Measurements from ENCODE around the gene WDFY3. TPM values are rescaled to one million over a fixed set of nuclear protein-coding genes. Genes with fewer than 3 reads are reported as not detected.
A peak's percentile ranks its signal among the peaks of the same experiment; 100 is the strongest.

Gene WDFY3
- total RNA-seq, 2 experiments from 2014 or later = not detected

GRCh38 chr4:84964995-84965552 lies 1.4 kb downstream of the WDFY3 start:
- Mint-ChIP-seq H3K4me3 (peak overlapping the region; percentile 8), H3K27ac (no peak overlapping the region), H3K9me3 (ENCODE audit: insufficient read depth) (no peaks in the 10 kb centered on the region), H3K27me3 (ENCODE audit: low read depth) (peaks cover 30% of the 10 kb centered on the region), H3K36me3 (ENCODE audit: low read depth) (peaks cover 3% of the 10 kb centered on the region), H3K4me1 (ENCODE audit: low read depth) (peaks cover 11% of the 10 kb centered on the region)
- CTCF ChIA-PET = no interaction called here
- DNase-seq = no peak
- POLR2A ChIA-PET = no interaction called here
- no peak for ATAC-seq

DNA sequence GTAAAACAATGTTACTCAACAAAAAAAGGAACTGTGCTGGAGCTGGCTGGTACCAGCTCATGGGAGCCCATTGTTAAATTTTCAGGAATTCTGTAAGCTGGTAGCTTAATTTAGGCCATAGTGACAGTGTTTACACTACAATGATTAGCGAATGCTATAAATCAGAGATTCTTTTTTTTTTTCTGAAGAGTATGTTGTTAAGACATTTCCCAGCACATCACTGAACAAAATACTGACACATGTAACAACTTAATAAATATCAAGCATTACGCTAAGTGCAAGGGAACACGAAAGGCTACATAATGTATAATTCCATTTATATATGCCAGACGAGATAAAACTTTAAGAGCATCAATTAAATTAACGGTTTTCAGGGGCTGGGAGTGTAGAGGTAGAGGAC lies 4.4 kb downstream of the WDFY3 start:
- H3K4me3 Mint-ChIP-seq = no peak overlapping the region
- H3K4me1 Mint-ChIP-seq (ENCODE audit: low read depth) = peaks cover 9% of the 10 kb centered on the region
- no peaks in the 10 kb centered on the region for H3K9me3 Mint-ChIP-seq (ENCODE audit: insufficient read depth)
- H3K27me3 Mint-ChIP-seq (ENCODE audit: low read depth) = peaks cover 20% of the 10 kb centered on the region
- ATAC-seq (no peak), DNase-seq (no peak)
- peaks cover 3% of the 10 kb centered on the region for H3K36me3 Mint-ChIP-seq (ENCODE audit: low read depth)
- CTCF ChIA-PET = no interaction called here
- POLR2A ChIA-PET = no interaction called here
- H3K27ac Mint-ChIP-seq = no peak overlapping the region

GRCh38 chr4:84958434-84958833 lies 8.1 kb downstream of the WDFY3 start:
- no peaks in the 10 kb centered on the region for H3K9me3 Mint-ChIP-seq (ENCODE audit: insufficient read depth)
- no peak for DNase-seq
- no peak overlapping the region for H3K27ac Mint-ChIP-seq
- no peaks in the 10 kb centered on the region for H3K4me1 Mint-ChIP-seq (ENCODE audit: low read depth)
- no peak for ATAC-seq
- CTCF ChIA-PET = no interaction called here
- H3K36me3 Mint-ChIP-seq (ENCODE audit: low read depth) = no peaks in the 10 kb centered on the region
- H3K4me3 Mint-ChIP-seq = no peak overlapping the region
- POLR2A ChIA-PET = no interaction called here
- H3K27me3 Mint-ChIP-seq (ENCODE audit: low read depth) = peaks cover 2% of the 10 kb centered on the region

- DNase-seq (no peak), ATAC-seq (no peak)
- Mint-ChIP-seq H3K27me3 (ENCODE audit: low read depth) (peaks cover 2% of the 10 kb centered on the region), H3K9me3 (ENCODE audit: insufficient read depth) (no peaks in the 10 kb centered on the region), H3K4me3 (no peak overlapping the region), H3K36me3 (ENCODE audit: low read depth) (no peaks in the 10 kb centered on the region), H3K27ac (no peak overlapping the region), H3K4me1 (ENCODE audit: low read depth) (no peaks in the 10 kb centered on the region)
- ChIA-PET CTCF (no interaction called here), POLR2A (no interaction called here)
These were observed 8.7 kb downstream of the WDFY3 start for GRCh38 chr4:84957514-84958420.

DNA sequence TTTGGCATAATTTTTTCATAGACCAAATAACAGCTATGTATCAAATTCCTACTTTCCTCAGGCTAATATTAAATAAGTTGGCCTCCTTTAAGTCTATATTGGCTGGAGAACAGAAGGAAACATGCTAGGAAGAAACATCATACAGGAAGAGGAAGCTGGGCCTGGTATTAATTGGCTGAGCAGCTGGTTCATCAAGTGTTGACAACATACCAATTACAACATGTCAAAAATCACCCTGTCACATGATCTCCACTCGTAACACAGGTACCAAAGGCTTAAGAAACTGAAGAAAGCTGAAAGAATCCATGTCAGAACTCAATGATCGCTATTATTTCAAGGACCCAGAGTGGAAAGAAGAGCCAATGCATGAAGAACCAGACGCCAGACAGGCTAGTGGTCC lies 10.5 kb downstream of the WDFY3 start:
- no peak for DNase-seq
- no peak for ATAC-seq
- ChIA-PET POLR2A (no interaction called here), CTCF (interaction anchor here (1.8 kb wide), 1 partner anchor 15 kb away, joined by 8 read pairs; no protein-coding TSS in a partner anchor)
- no peak overlapping the region for H3K4me3 Mint-ChIP-seq
- no peaks in the 10 kb centered on the region for H3K4me1 Mint-ChIP-seq (ENCODE audit: low read depth)
- no peaks in the 10 kb centered on the region for H3K36me3 Mint-ChIP-seq (ENCODE audit: low read depth)
- peaks cover 2% of the 10 kb centered on the region for H3K27me3 Mint-ChIP-seq (ENCODE audit: low read depth)
- no peaks in the 10 kb centered on the region for H3K9me3 Mint-ChIP-seq (ENCODE audit: insufficient read depth)
- H3K27ac Mint-ChIP-seq = no peak overlapping the region

- Mint-ChIP-seq H3K27ac (no peak overlapping the region), H3K4me3 (no peak overlapping the region), H3K4me1 (ENCODE audit: low read depth) (no peaks in the 10 kb centered on the region), H3K36me3 (ENCODE audit: low read depth) (no peaks in the 10 kb centered on the region), H3K27me3 (ENCODE audit: low read depth) (peaks cover under 1% of the 10 kb centered on the region), H3K9me3 (ENCODE audit: insufficient read depth) (no peaks in the 10 kb centered on the region)
- no peak for DNase-seq
- POLR2A ChIA-PET = no interaction called here
- CTCF ChIA-PET = interaction anchor here (1.8 kb wide), 1 partner anchor 16 kb away, joined by 8 read pairs; no protein-coding TSS in a partner anchor
- no peak for ATAC-seq
These were observed 11.4 kb downstream of the WDFY3 start for GRCh38 chr4:84954982-84955567.

DNA sequence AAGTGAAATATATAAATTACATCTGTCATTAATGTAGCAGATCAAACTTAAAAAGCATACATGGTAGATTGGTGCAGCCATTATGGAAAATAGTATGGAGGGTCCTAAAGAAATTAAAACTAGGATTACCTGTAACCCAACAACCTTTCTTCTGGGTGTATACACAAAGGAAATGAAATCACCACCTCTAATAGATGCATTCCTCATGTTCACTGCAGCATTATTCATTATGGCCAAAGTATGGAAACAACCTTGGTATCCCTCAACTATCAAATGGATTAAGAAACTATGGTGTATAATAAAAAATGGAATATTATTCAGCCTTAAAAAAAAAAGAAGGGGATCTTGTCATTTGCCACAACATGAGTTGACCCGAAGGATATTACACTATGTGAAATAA lies 13.7 kb downstream of the WDFY3 start:
- POLR2A ChIA-PET = no interaction called here

DNA sequence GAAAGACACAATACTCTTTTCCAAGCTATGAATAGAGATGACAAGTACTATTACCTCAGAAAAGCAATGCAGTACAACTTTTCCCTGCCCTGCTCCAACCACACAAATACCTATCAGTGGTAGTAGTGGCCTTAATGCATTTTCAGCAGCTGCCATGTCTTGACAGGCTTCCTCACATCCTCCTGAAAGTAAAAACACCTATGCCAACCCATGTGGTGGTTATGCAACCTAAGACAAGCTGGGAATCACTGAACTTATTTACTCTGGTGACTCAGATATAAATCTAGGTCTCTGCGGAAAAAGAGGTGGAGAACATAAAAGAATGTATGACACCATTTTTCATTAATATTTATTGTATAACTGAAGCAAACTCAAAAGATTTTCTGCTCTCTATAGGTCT lies 14.5 kb downstream of the WDFY3 start:
- Mint-ChIP-seq H3K36me3 (ENCODE audit: low read depth) (no peaks in the 10 kb centered on the region), H3K4me1 (ENCODE audit: low read depth) (no peaks in the 10 kb centered on the region)
- CTCF ChIA-PET = no interaction called here

More for the DNA sequence above, 13.7 kb downstream of the WDFY3 start:
- H3K9me3 Mint-ChIP-seq (ENCODE audit: insufficient read depth) = no peaks in the 10 kb centered on the region
- H3K36me3 Mint-ChIP-seq (ENCODE audit: low read depth) = no peaks in the 10 kb centered on the region
- ATAC-seq (no peak), DNase-seq (no peak)
- no peak overlapping the region for H3K27ac Mint-ChIP-seq
- CTCF ChIA-PET = no interaction called here
- no peak overlapping the region for H3K4me3 Mint-ChIP-seq
- H3K27me3 Mint-ChIP-seq (ENCODE audit: low read depth) = no peaks in the 10 kb centered on the region
- H3K4me1 Mint-ChIP-seq (ENCODE audit: low read depth) = no peaks in the 10 kb centered on the region

DNA sequence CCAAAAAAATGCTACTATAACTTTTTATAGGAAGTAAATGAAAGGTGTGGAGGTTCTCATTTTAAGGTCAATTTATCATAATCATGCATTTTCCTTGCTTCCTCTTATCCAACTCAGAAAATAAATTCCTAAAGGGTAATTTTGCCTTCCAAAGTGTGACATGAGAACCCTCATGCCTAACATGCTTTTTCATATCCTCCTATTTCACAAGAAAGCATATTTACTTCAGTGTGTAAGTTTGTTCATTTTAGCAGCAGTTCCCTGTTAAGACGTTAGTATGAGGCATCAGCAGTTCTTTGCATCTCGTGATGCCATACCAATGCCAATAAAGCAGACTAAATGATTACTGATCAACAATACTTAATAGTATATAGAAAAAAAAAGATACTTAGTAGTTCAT lies 18.4 kb downstream of the WDFY3 start:
- CTCF ChIA-PET = no interaction called here
- H3K9me3 Mint-ChIP-seq (ENCODE audit: insufficient read depth) = no peaks in the 10 kb centered on the region

More for the DNA sequence above, 14.5 kb downstream of the WDFY3 start:
- ATAC-seq (no peak), DNase-seq (no peak)
- no peak overlapping the region for H3K27ac Mint-ChIP-seq
- no peaks in the 10 kb centered on the region for H3K27me3 Mint-ChIP-seq (ENCODE audit: low read depth)
- H3K4me3 Mint-ChIP-seq = no peak overlapping the region
- no peaks in the 10 kb centered on the region for H3K9me3 Mint-ChIP-seq (ENCODE audit: insufficient read depth)
- POLR2A ChIA-PET = interaction anchor here (0.6 kb wide), 1 partner anchor 251 kb away, joined by 3 read pairs; no protein-coding TSS in a partner anchor

GRCh38 chr4:84944947-84945346 lies 21.5 kb downstream of the WDFY3 start:
- no peaks in the 10 kb centered on the region for H3K4me1 Mint-ChIP-seq (ENCODE audit: low read depth)
- H3K9me3 Mint-ChIP-seq (ENCODE audit: insufficient read depth) = peaks cover 4% of the 10 kb centered on the region
- no peak overlapping the region for H3K27ac Mint-ChIP-seq
- no peaks in the 10 kb centered on the region for H3K36me3 Mint-ChIP-seq (ENCODE audit: low read depth)
- POLR2A ChIA-PET = no interaction called here
- no peaks in the 10 kb centered on the region for H3K27me3 Mint-ChIP-seq (ENCODE audit: low read depth)
- CTCF ChIA-PET = no interaction called here
- H3K4me3 Mint-ChIP-seq = no peak overlapping the region
- ATAC-seq = no peak
- DNase-seq = no peak

More for the DNA sequence above, 18.4 kb downstream of the WDFY3 start:
- no peaks in the 10 kb centered on the region for H3K27me3 Mint-ChIP-seq (ENCODE audit: low read depth)
- H3K27ac Mint-ChIP-seq = no peak overlapping the region
- ATAC-seq (no peak), DNase-seq (no peak)
- no peak overlapping the region for H3K4me3 Mint-ChIP-seq
- no peaks in the 10 kb centered on the region for H3K4me1 Mint-ChIP-seq (ENCODE audit: low read depth)
- POLR2A ChIA-PET = no interaction called here
- no peaks in the 10 kb centered on the region for H3K36me3 Mint-ChIP-seq (ENCODE audit: low read depth)

- Mint-ChIP-seq H3K4me3 (no peak overlapping the region), H3K36me3 (ENCODE audit: low read depth) (no peaks in the 10 kb centered on the region), H3K4me1 (ENCODE audit: low read depth) (no peaks in the 10 kb centered on the region), H3K9me3 (ENCODE audit: insufficient read depth) (peaks cover 4% of the 10 kb centered on the region), H3K27ac (no peak overlapping the region), H3K27me3 (ENCODE audit: low read depth) (no peaks in the 10 kb centered on the region)
- DNase-seq = no peak
- CTCF ChIA-PET = no interaction called here
- POLR2A ChIA-PET = no interaction called here
- no peak for ATAC-seq
These were observed 25.5 kb downstream of the WDFY3 start for GRCh38 chr4:84940960-84941359.

DNA sequence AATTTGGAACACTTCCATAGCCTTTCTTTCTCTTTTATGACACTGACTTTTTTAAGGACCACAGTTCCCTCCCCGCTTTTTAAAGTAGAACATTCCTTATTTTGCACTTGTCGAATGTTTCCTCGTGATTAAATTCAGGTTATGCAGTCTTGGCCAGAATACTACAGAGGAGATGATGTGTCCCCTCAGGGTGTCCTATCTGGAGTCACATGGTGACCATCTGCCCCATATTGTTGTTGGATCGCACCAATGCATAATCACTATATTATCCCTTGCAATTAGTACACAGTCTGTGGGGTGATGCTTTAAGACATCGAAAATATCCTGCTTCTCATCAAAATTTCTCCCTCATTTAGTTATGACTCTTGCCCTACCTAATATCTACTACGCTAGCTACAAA lies 27.4 kb downstream of the WDFY3 start:
- no peaks in the 10 kb centered on the region for H3K36me3 Mint-ChIP-seq (ENCODE audit: low read depth)
- H3K4me3 Mint-ChIP-seq = no peak overlapping the region
- no peak for ATAC-seq
- ChIA-PET CTCF (no interaction called here), POLR2A (no interaction called here)
- H3K9me3 Mint-ChIP-seq (ENCODE audit: insufficient read depth) = peaks cover 4% of the 10 kb centered on the region
- H3K4me1 Mint-ChIP-seq (ENCODE audit: low read depth) = no peaks in the 10 kb centered on the region
- DNase-seq = no peak
- no peaks in the 10 kb centered on the region for H3K27me3 Mint-ChIP-seq (ENCODE audit: low read depth)
- H3K27ac Mint-ChIP-seq = no peak overlapping the region

Data from activated CD8-positive, alpha-beta T cell treated with anti-CD3 and anti-CD28 coated beads, Interleukin-2, amount 10 ng/mL, durations not matched to agents 7 days and 5 days (primary cell).